Dermis blood vessel endothelial cell (primary cell): ENCODE measurements around the gene LRRC14B. TPM values are rescaled to one million over a fixed set of nuclear protein-coding genes. Genes with fewer than 3 reads are reported as not detected.
"Not testable (repeated sequence)": the region's sequence is repeated elsewhere in the genome, so short reads cannot be mapped to it uniquely, and the experiment has no call there.

Source experiments
- DNase-seq: peaks from one replicate; pipeline ENCODE4 v3.0.0; 2010
- total RNA-seq: library from RNA; depleted of rRNA; stranded (reverse); fragments of >200 nt; gene quantifications from 2 replicates; pipeline ENCODE4 v1.2.3, GENCODE V29; 2014

LRRC14B gene
- total RNA-seq, 1 donor from 2014 or later, result not detected

- no peak for DNase-seq
These were observed 1.9 kb downstream of the LRRC14B start for GRCh38 chr5:192970-193831.

- no peak for DNase-seq
These were observed 2.8 kb downstream of the LRRC14B start for GRCh38 chr5:194102-194501.

- DNase-seq, result no peak
These were observed 3.4 kb downstream of the LRRC14B start for GRCh38 chr5:194603-195209.

GRCh38 chr5:195401-196160, 4.3 kb downstream of the LRRC14B start:
- DNase-seq, result no peak

DNA sequence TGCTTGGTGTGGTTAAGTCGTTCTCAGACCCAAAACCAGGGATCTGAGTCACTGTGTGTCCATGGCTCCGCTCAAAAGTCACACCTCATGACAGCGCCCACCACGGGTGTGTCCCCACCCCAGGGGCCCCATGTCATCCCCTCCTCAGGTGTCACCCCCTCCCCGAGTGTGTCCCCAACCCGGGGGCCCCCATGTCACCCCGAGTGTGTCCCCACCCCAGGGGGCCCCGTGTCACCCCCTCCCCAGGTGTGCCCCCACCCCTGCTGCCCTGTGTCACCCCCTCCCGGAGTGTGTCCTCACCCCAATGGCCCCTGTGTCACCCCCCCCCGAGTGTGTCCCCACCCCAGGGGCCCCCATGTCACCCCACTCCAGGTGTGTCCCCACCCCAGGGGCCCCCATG, 5.1 kb downstream of the LRRC14B start:
- DNase-seq, result no peak

DNA sequence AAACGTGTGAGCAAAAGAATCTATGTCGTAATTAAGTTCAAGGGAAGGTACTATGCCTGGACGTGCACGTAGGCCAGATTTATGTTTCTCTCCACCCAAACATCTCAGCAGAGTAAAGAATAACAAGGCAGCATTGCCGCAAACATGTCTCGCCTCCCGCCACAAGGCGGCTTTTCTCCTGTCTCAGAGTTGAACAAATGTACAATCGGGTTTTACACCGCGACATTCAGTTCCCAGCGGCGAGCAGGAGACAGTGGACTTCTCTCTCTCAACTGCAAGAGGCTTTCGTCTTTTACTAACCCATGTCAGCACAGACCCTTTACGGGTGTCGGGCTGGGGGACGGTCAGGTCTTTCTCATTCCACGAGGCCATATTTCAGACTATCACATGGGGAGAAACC, 5.7 kb downstream of the LRRC14B start:
- not testable (repeated sequence) for DNase-seq

DNA sequence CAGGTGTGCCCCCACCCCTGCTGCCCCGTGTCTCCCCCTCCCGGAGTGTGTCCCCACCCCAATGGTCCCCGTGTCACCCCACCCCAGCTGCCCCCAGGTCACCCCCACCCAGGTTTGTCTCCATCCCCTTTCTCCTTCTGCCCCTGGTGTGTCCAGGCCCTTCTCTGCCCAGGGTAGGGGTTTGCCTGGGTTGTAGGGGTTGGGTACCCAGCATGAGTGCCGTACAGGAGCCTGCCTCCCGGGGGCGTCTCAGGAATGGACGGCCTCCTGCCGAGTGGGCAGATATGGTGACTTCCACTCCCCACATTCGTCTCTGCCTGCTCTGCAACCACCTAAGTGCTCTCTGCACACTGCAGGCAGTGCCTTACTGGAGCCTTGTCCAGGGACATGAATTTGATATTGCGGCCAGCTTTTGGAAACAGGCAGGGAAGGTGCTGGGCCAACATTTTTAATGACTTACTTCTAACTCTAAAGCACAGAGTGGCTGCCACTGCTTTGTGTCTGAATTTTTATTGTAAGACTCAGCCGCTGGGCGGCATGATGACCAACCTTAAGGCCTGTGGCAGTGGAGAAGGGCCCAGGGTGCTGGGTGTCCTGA, 6.7 kb downstream of the LRRC14B start:
- DNase-seq, result no peak

DNA sequence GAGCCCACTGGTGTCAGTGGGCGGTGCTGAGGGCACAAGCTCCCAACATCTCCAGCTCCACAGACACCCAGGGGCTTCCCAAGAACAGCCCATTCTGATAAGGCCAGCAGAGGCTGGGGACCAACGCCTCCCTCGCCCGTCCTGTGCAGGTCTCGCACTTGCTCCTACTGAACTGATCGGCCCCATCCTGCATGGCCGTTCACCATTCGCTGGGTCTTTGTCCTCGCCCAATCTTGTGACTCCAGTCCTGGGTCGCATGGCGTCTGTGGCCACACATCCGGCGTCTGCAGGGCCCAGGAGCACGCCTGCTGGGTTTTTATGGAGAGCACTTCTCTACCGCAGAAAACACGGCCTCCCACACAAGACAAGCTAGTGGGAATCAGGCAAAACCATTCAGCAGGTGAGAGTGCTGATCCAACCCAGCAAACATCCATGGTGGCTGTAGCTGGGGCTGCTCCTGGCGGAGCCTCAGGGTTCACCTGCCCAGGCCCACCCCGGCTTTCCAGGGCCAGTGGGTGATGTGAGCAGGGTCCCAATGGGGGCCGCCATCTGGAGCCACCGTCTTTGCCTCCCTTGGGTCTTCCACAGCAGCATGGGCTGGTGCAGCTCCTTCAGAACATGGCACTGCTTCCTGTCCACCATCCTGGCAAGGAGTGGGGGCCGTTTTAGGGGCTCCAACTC, 7.4 kb downstream of the LRRC14B start:
- DNase-seq, result no peak

DNA sequence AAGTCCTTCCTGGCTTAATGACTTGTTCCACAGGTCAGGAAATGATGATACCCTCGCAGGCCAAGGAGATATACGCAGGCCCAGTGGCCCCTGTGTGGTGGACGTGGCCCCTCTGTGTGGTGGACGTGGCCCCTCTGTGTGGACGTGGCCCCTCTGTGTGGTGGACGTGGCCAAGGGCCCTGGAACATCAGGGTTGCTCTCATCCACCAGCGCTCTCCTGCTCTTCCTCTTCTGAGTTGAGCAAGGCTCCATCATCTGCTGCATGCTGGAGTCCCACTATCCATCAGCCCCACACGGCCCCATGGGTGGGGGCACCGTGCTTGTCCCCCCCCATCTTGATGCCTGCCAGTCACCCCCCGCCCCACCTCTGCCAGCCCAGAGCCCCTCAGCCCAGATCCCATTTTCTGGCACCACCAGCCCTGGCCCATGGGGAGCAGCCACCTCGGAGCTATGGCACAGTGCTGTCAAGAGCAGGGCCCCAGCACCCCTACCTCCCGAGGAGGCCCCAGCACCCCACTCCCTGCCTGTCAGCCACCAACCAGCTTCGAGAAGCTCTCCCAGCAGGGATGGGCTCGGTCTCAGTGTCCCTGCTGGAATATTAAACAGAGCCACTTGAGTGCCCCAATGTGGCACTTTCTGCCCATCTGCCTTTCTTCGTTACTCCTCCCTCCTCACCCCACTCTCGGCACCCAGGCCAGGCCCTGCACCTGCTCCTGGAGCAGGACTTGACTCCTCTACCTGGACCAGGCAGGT, 8.1 kb downstream of the LRRC14B start:
- no peak for DNase-seq

- no peak for DNase-seq
These were observed 8.8 kb downstream of the LRRC14B start for GRCh38 chr5:199950-200645.

DNA sequence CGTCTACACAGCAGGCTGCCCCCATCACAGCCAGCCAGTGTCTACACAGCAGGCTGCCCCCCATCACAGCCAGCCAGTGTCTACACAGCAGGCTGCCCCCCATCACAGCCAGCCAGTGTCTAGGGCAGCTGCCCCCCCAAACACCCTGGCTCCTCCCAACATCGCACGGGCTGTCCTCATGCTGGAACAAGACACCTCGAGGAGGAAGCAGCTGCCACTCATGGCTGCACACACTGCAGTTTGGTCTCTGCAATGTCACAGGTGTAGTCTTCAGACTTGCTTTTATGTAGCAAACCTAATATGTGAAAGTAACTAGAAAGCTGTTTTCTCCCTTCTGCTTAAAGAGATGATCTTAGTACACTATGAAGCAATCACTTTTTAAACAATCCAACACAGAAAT, 9.7 kb downstream of the LRRC14B start:
- no peak for DNase-seq

DNA sequence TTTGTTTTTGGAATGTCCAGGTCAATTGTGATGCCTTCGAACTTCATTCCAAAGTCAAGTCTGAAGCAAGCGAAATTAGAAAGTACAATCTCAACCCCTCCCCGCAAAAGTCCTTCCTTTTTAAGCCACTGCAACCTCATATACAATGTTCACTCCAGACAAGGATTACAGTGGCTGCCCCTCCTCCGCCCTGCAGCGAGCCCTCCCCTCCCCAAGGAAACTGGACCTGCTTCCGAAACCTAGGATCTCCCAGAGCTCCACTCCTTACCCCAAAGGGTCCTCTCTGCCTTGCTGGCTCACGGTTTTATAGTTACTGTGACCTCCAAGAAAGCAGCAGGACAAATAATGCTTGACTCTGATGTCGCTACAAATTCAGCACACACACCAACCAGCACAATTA, 10.4 kb downstream of the LRRC14B start:
- no peak for DNase-seq

DNA sequence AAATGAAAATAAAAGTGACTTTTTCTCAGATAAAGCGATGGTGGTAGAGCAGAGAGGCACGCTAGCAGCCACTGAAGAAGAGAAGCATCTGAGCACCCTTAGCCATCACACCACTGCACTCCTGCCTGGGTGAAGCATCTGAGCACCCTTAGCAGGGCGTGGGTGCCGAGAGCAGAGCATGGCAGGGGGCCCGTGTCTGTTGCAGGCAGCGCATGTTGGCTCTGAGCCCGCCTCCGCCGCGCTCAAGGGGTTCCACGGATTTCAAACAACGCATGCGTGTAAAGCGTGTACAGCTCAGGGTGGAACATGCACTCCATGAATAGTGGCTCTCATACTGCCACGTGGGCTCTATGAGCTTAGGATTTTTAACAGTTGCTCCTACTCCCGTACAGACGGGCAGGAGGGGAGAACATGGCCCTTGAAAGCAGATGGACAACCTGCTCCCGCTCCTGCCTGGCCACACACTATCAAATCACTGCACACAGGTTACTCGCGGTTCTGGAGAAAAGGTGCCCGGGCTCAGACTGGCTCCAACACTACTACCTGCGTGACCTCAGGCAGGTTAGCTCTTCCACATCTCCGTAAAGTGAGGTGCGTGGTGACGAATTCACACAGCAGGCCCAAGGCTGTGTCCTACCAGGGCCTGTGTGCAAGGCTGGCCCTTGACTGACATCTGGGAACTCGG, 12.1 kb downstream of the LRRC14B start:
- no peak for DNase-seq

GRCh38 chr5:204001-204400, 12.7 kb downstream of the LRRC14B start:
- no peak for DNase-seq

GRCh38 chr5:204462-204861, 13.2 kb downstream of the LRRC14B start:
- no peak for DNase-seq

- no peak for DNase-seq
These were observed 13.8 kb downstream of the LRRC14B start for GRCh38 chr5:204966-205670.

DNA sequence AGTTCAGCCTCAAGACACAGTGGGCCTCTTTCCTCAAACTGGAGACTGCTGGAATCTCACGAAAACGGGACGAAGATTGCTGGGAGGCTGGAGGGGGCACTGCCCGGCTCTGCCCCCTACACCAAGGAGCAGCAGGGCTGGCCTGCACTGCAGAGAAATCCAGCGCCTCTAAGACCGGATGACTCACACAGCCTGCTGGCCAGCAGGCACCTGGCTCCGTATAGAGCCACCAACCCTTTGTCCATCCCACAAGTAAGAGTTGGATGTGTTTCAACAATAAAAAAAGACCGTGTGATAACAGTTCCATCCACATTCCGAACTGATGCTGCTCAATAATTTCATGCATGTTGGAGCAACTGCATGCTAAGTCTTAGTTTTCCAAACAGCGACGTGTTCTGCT, 15.1 kb downstream of the LRRC14B start:
- DNase-seq, result peak; percentile 59

GRCh38 chr5:206927-207536, 15.7 kb downstream of the LRRC14B start:
- no peak for DNase-seq

DNA sequence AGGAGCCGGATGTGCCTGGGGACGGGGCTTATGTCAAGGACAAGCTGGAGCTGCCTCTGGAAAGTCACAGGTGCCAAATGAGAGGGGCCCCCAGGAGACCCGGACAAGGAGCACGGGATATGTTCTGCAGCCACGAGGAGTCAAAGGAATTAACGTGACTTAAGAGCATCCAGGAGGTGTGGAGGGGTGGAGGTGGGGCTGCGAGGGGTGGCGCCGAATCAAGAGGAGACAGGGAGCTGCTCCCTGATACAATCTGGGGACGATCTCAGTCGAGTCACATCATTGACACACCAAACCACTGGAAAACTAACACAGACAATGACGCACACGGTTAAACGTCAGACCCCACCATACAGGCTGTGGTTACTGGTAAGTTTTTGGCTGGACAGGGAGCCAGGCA, 16.3 kb downstream of the LRRC14B start:
- no peak for DNase-seq
